H9 (cell line): ENCODE results near the gene RAB31. TPM values are rescaled to one million over a fixed set of nuclear protein-coding genes. Genes with fewer than 3 reads are reported as not detected.

Source experiments
- DNase-seq: peaks from one replicate; pipeline ENCODE4 v3.0.0-alpha.2; 2017
- H2AFZ ChIP-seq: one replicate; pipeline ENCODE4 v1.6.1; 2013; ENCODE audit warnings: mild to moderate bottlenecking, low read length, control low read depth, moderate library complexity
- H2AK5ac ChIP-seq: 2 replicates; pipeline ENCODE4 v1.6.1; 2013; ENCODE audit warnings: low read length, control low read depth, mixed read lengths; ENCODE audit not compliant: insufficient read length
- H2BK120ac ChIP-seq: one replicate; pipeline ENCODE4 v1.6.1; 2013; ENCODE audit warnings: low read depth, mild to moderate bottlenecking, low read length, control low read depth, inconsistent platforms; ENCODE audit not compliant: poor library complexity, severe bottlenecking
- H2BK12ac ChIP-seq: 2 replicates; pipeline ENCODE4 v1.6.1; 2013; ENCODE audit warnings: low read length, control low read depth, mixed read lengths, low read depth; ENCODE audit not compliant: insufficient read length
- H2BK15ac ChIP-seq: 2 replicates; pipeline ENCODE4 v1.6.1; 2013; ENCODE audit warnings: low read depth, low read length, control low read depth
- H2BK20ac ChIP-seq: one replicate; pipeline ENCODE4 v1.6.1; 2013; ENCODE audit warnings: low read depth, mild to moderate bottlenecking, low read length, control low read depth, inconsistent platforms; ENCODE audit not compliant: poor library complexity, severe bottlenecking
- H2BK5ac ChIP-seq: 2 replicates; pipeline ENCODE4 v1.6.1; 2013; ENCODE audit warnings: low read length, control low read depth, mixed read lengths; ENCODE audit not compliant: insufficient read length
- H3K14ac ChIP-seq: 2 replicates; pipeline ENCODE4 v1.6.1; 2013; ENCODE audit warnings: low read length, control low read depth; ENCODE audit not compliant: insufficient read depth
- H3K18ac ChIP-seq: 2 replicates; pipeline ENCODE4 v1.6.1; 2013; ENCODE audit warnings: low read depth, mild to moderate bottlenecking, mixed read lengths, low read length, control low read depth; ENCODE audit not compliant: insufficient read length
- H3K23ac ChIP-seq: 2 replicates; pipeline ENCODE4 v1.6.1; 2013; ENCODE audit warnings: low read length, control low read depth, mixed read lengths, low read depth; ENCODE audit not compliant: insufficient read length
- H3K23me2 ChIP-seq: 2 replicates; pipeline ENCODE4 v1.6.1; 2013; ENCODE audit warnings: low read depth, mild to moderate bottlenecking, mixed read lengths, low read length, control low read depth; ENCODE audit not compliant: insufficient read length, poor library complexity, severe bottlenecking
- H3K27ac ChIP-seq: 2 replicates; pipeline ENCODE4 v1.5.1; 2013; ENCODE audit warnings: low read length, control low read depth, mixed read lengths, low read depth; ENCODE audit not compliant: insufficient read length
- H3K27me3 ChIP-seq: 2 replicates; pipeline ENCODE4 v1.6.1; 2013; ENCODE audit warnings: low read length, control low read depth, inconsistent platforms; ENCODE audit not compliant: insufficient read depth
- H3K4ac ChIP-seq: 2 replicates; pipeline ENCODE4 v1.6.1; 2013; ENCODE audit warnings: low read depth, mild to moderate bottlenecking, control low read depth, inconsistent platforms, low read length, moderate library complexity
- H3K4me1 ChIP-seq: 2 replicates; pipeline ENCODE4 v1.6.1; 2013; ENCODE audit warnings: low read length, control low read depth, inconsistent platforms; ENCODE audit not compliant: insufficient read depth
- H3K4me2 ChIP-seq: 2 replicates; pipeline ENCODE4 v1.6.1; 2013; ENCODE audit warnings: low read length, control low read depth, mixed read lengths; ENCODE audit not compliant: insufficient read length, insufficient read depth
- H3K56ac ChIP-seq: 2 replicates; pipeline ENCODE4 v1.6.1; 2013; ENCODE audit warnings: low read depth, mild to moderate bottlenecking, mixed read lengths, low read length, control low read depth; ENCODE audit not compliant: insufficient read length
- H3K79me1 ChIP-seq: 2 replicates; pipeline ENCODE4 v1.6.1; 2013; ENCODE audit warnings: low read depth, mild to moderate bottlenecking, moderate library complexity, low read length, control low read depth, inconsistent platforms; ENCODE audit not compliant: insufficient read depth, poor library complexity, severe bottlenecking
- H3K79me2 ChIP-seq: 2 replicates; pipeline ENCODE4 v1.6.1; 2013; ENCODE audit warnings: low read length, control low read depth, inconsistent platforms; ENCODE audit not compliant: insufficient read depth
- H3K9ac ChIP-seq: 2 replicates; pipeline ENCODE4 v1.6.1; 2013; ENCODE audit warnings: low read length, control low read depth, mixed read lengths; ENCODE audit not compliant: insufficient read length; ENCODE audit errors: extremely low read depth
- H3K9me3 ChIP-seq: one replicate; pipeline ENCODE4 v1.6.1; 2013; ENCODE audit warnings: low read depth, low read length, inconsistent platforms; ENCODE audit not compliant: control insufficient read depth
- H3T11ph ChIP-seq: one replicate; pipeline ENCODE4 v1.6.1; 2013; ENCODE audit warnings: mild to moderate bottlenecking, low read length, control low read depth, inconsistent platforms
- H4K20me1 ChIP-seq: one replicate; pipeline ENCODE4 v1.6.1; 2013; ENCODE audit not compliant: control insufficient read depth, insufficient read length, insufficient read depth
- H4K5ac ChIP-seq: 2 replicates; pipeline ENCODE4 v1.6.1; 2013; ENCODE audit warnings: low read depth, mild to moderate bottlenecking, mixed read lengths, low read length, control low read depth; ENCODE audit not compliant: insufficient read length
- H4K8ac ChIP-seq: replicated peaks from 2 replicates; pipeline ENCODE4 v1.6.1; 2013; ENCODE audit warnings: low read length, control low read depth, mixed read lengths, low read depth; ENCODE audit not compliant: insufficient read length
- H4K91ac ChIP-seq: 2 replicates; pipeline ENCODE4 v1.6.1; 2013; ENCODE audit warnings: low read depth, mild to moderate bottlenecking, moderate library complexity, mixed read lengths, low read length, control low read depth; ENCODE audit not compliant: insufficient read length
- H3K27ac Mint-ChIP-seq, 3 experiments: 2 replicates in 2 of 3; 3 replicates in 1 of 3; pipeline ENCODE4 v1.8.0; 2020 to 2021; ENCODE audit warnings: mixed read lengths in 3 of 3, mild to moderate bottlenecking in 1 of 3, moderate library complexity in 1 of 3
- H3K27me3 Mint-ChIP-seq: 2 replicates; pipeline ENCODE4 v1.8.0; 2021; ENCODE audit warnings: low read depth, mild to moderate bottlenecking, moderate library complexity, mixed read lengths
- H3K36me3 Mint-ChIP-seq, 3 experiments: 2 replicates in 2 of 3; 3 replicates in 1 of 3; pipeline ENCODE4 v1.8.0; 2020 to 2021; ENCODE audit warnings: low read depth in 3 of 3, mixed read lengths in 3 of 3; ENCODE audit not compliant: insufficient read depth in 1 of 3
- H3K4me1 Mint-ChIP-seq, 2 experiments: 2 replicates each; pipeline ENCODE4 v1.8.0; 2020; ENCODE audit warnings: mixed read lengths in 2 of 2
- H3K4me3 Mint-ChIP-seq, 2 experiments: 2 replicates in 1 of 2; 3 replicates in 1 of 2; pipeline ENCODE4 v1.8.0; 2020 to 2021; ENCODE audit warnings: mild to moderate bottlenecking in 2 of 2, mixed read lengths in 2 of 2, moderate library complexity in 1 of 2
- H3K9me3 Mint-ChIP-seq, 2 experiments: 2 replicates in 1 of 2; 3 replicates in 1 of 2; pipeline ENCODE4 v1.8.0; 2020; ENCODE audit warnings: mild to moderate bottlenecking in 2 of 2, mixed read lengths in 2 of 2, moderate library complexity in 1 of 2
- WGBS: extraction: QIAGEN DNeasy Blood & Tissue Kit; methylation state at CpG from one replicate; pipeline ENCODE4 v1.1.7; 2013; ENCODE audit warnings: missing lambda C conversion rate, low lambda C conversion rate, mixed read lengths; ENCODE audit not compliant: insufficient read length; ENCODE audit errors: extremely low coverage; 5-methylcytosine and 5-hydroxymethylcytosine counted together
- total RNA-seq: library from RNA; stranded (reverse); gene quantifications from 2 replicates; pipeline ENCODE4 v1.2.1, GENCODE V29; 2021
- TF ChIP-seq, protein P1 (sequence below): fragments of 200-600 bp; sonication (generic); conservative IDR thresholded peaks from 3 replicates; pipeline ENCODE4 v1.8.0; 2021; ENCODE audit warnings: antibody characterized with exemption, mild to moderate bottlenecking

Gene RAB31
- total RNA-seq, 1 experiment from 2014 or later = 22.4 TPM

- Histone ChIP-seq H4K91ac (no peak overlapping the region), H2BK120ac (no peak overlapping the region), H3K4me1 (peaks cover 12% of the 10 kb centered on the region; the same call in 1 of the 2 replicates), H3K56ac (no peak overlapping the region), H2BK12ac (no peak overlapping the region), H3K23me2 (no peaks in the 10 kb centered on the region), H3T11ph (no peak overlapping the region), H2AFZ (no peak overlapping the region), H2AK5ac (no peak overlapping the region), H3K79me1 (no peaks in the 10 kb centered on the region), H3K14ac (no peak overlapping the region), H4K8ac (no peak overlapping the region), H3K27ac (no peak overlapping the region), H4K5ac (no peak overlapping the region), H3K23ac (no peak overlapping the region), H3K79me2 (no peaks in the 10 kb centered on the region), H2BK5ac (no peak overlapping the region), H2BK15ac (no peak overlapping the region), H4K20me1 (no peaks in the 10 kb centered on the region), H3K18ac (no peak overlapping the region), H2BK20ac (no peak overlapping the region), H3K9ac (no peak overlapping the region), H3K9me3 (no peaks in the 10 kb centered on the region), H3K4ac (no peak overlapping the region), H3K4me2 (no peak overlapping the region), H3K27me3 (no peaks in the 10 kb centered on the region; the same call in 1 of the 2 replicates)
- Mint-ChIP-seq H3K4me1 (peaks cover 22 to 28% of the 10 kb centered on the region in 2 experiments), H3K36me3 (no peaks in the 10 kb centered on the region), H3K4me3 (no peak overlapping the region), H3K27ac (no peak overlapping the region), H3K9me3 (no peaks in the 10 kb centered on the region), H3K27me3 (no peaks in the 10 kb centered on the region)
- no peak for DNase-seq
- no CpG with 5 or more reads among the region's 1 CpG for WGBS
- TF ChIP-seq, protein P1, sequence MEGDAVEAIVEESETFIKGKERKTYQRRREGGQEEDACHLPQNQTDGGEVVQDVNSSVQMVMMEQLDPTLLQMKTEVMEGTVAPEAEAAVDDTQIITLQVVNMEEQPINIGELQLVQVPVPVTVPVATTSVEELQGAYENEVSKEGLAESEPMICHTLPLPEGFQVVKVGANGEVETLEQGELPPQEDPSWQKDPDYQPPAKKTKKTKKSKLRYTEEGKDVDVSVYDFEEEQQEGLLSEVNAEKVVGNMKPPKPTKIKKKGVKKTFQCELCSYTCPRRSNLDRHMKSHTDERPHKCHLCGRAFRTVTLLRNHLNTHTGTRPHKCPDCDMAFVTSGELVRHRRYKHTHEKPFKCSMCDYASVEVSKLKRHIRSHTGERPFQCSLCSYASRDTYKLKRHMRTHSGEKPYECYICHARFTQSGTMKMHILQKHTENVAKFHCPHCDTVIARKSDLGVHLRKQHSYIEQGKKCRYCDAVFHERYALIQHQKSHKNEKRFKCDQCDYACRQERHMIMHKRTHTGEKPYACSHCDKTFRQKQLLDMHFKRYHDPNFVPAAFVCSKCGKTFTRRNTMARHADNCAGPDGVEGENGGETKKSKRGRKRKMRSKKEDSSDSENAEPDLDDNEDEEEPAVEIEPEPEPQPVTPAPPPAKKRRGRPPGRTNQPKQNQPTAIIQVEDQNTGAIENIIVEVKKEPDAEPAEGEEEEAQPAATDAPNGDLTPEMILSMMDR = no peak
Observed at GRCh38 chr18:9746958-9747357, 38.9 kb downstream of the RAB31 start.
